ENCODE results near the gene CAMK2B.

Gene CAMK2B

DNA sequence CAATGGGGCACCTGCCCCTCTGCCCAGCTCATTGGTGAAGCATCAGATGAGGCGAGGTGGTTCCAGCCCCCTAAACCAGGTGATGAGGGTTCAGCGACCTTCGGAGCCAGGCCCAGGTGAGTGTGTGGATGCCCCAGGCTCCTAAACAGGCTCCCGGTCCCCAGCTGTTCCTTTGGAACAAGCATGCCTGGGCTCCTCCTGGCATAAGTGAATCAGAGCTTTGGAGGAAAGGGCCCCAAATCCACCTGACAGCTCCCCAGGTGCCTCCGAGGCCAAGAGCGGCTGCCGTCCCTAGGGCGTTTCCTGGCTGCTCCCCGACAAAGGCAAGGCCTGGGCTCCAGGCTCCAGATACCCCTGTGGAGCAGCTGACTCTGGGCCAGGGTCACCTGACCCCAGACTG is 63.4 kb downstream of the CAMK2B start:
- in situ Hi-C loops (cut with MboI; ENCODE audit: low sequenced_read_pairs, unreplicated experiment): no loop called here
- DNase-seq (ENCODE audit: low spot score): no peak
- TF ChIP-seq, protein P1, sequence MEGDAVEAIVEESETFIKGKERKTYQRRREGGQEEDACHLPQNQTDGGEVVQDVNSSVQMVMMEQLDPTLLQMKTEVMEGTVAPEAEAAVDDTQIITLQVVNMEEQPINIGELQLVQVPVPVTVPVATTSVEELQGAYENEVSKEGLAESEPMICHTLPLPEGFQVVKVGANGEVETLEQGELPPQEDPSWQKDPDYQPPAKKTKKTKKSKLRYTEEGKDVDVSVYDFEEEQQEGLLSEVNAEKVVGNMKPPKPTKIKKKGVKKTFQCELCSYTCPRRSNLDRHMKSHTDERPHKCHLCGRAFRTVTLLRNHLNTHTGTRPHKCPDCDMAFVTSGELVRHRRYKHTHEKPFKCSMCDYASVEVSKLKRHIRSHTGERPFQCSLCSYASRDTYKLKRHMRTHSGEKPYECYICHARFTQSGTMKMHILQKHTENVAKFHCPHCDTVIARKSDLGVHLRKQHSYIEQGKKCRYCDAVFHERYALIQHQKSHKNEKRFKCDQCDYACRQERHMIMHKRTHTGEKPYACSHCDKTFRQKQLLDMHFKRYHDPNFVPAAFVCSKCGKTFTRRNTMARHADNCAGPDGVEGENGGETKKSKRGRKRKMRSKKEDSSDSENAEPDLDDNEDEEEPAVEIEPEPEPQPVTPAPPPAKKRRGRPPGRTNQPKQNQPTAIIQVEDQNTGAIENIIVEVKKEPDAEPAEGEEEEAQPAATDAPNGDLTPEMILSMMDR (IDR thresholded peaks at IDR 0.05; ENCODE audit: borderline replicate concordance, control extremely low read depth, extremely low read depth, insufficient read depth, missing control alignments): no peak

DNA sequence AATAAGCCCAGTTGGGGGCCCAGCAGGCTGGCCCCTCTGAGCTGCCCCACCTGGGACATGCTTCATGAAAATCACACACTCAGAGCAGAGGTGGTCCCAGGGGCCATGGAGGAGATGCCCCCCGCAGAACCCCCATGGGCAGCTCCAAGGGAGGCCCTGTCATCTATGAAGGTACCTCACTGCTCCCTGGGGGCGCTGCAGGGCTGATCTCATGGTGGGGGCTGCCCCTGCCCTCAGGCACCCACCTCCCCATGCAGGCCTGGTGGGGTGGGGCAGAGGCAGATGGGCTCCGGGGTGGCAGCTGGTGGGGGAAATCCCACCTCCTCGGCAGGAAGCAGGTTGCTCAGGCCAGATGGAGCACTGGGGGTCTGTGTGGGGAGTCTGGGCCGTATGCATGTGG is 64.2 kb downstream of the CAMK2B start:
- TF ChIP-seq, protein P1 (IDR thresholded peaks at IDR 0.05; ENCODE audit: borderline replicate concordance, control extremely low read depth, extremely low read depth, insufficient read depth, missing control alignments): peak; percentile 34
- in situ Hi-C loops (cut with MboI; ENCODE audit: low sequenced_read_pairs, unreplicated experiment): no loop called here
- DNase-seq (ENCODE audit: low spot score): peak; percentile 66

DNA sequence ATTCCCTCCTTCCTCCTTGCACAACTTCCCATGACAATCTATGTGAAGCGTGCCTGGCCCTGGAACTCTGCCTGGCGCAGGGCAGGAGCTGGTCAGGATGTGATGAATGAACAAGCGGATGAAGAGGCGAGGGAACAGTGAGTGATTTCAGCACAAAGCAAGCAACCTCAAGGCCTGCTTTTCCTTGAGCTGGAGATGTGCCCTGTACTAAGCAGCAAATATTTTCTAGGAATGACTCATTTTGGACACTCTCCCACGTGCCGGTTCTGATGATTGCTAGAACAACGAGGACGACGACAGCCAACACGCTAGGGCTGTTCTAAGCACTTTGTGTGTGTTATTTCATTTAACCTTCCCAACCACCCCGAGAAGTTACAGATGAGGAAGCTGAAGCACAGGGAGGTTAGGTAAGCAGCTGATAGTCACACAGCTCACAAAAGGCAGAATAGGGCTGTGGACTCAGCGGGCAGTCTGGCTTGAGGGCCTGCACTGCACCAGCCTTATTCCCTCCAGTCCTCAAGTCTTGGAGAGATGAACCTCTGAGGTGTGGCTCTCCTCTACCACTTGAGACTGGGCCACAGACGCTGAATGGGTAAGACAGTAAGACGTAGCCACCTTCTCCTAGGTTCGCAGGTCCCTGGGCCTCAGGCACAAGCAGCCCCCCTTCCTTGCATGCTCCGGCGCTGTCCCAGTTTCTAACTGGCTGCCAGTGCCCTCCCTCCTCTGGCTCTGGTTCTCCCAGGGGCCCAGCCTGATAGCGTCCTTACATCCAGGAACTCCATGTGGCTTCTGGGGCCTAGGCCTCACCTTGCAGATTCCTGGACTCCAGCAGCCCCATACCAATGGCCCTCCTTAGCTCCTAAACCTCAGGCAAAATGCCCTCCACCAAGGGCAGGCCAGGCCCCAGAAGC is 65.6 kb downstream of the CAMK2B start:
- in situ Hi-C loops (cut with MboI; ENCODE audit: low sequenced_read_pairs, unreplicated experiment): no loop called here
- DNase-seq (ENCODE audit: low spot score): no peak
- TF ChIP-seq, protein P1 (IDR thresholded peaks at IDR 0.05; ENCODE audit: borderline replicate concordance, control extremely low read depth, extremely low read depth, insufficient read depth, missing control alignments): no peak

DNA sequence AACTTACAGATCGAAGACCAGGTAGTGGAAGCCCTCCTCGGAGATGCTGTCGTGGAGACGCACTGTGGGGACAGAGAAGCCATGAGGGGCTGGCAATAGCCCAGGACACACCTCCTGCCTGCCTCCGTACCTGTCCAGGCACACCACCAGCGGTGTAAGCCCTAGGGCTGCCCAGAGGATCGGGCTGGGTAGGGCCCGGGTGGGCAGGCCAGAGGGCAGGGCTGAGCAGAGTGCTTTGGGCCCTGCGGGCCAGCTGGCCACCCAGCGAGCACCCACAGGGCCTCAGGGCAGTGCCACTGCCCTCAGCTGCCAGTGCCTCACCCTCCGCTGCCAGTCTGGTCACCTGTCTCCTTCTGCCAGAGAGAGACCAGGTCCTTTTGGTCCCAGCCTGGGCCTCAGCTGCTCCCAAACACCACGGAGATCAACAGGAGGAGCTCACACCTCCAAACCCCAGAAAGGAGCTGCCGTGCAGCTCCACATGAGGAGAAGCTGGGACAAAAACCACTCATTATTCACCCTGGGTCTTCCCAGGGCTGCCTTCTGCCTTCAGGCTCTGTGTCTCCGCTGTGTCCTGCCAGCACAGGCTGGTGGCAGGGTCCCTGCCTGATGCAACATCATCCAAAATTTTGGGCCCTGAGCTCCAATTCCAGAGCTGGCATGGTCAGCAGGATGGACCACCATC is 66.4 kb downstream of the CAMK2B start:
- TF ChIP-seq, protein P1 (IDR thresholded peaks at IDR 0.05; ENCODE audit: borderline replicate concordance, control extremely low read depth, extremely low read depth, insufficient read depth, missing control alignments): no peak
- in situ Hi-C loops (cut with MboI; ENCODE audit: low sequenced_read_pairs, unreplicated experiment): no loop called here
- no peak for DNase-seq (ENCODE audit: low spot score)

DNA sequence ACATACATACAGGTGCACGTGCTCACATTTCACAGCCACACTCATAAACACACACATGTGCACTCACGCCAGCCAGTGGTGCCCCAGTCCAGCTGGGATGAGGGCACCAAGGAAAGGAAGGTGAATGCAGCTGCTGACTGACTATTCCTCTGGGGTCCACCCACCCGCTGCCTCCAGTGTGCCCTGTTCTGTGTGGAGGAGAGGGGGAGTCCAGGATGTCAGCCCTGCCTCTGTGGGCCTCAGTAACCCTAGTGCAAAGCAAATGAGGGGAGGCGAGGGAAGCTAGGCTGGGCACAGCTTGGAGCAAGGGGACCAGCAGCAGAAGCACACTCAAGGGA is 67.0 kb downstream of the CAMK2B start:
- TF ChIP-seq, protein P1 (IDR thresholded peaks at IDR 0.05; ENCODE audit: borderline replicate concordance, control extremely low read depth, extremely low read depth, insufficient read depth, missing control alignments): no peak
- no peak for DNase-seq (ENCODE audit: low spot score)
- in situ Hi-C loops (cut with MboI; ENCODE audit: low sequenced_read_pairs, unreplicated experiment): no loop called here

DNA sequence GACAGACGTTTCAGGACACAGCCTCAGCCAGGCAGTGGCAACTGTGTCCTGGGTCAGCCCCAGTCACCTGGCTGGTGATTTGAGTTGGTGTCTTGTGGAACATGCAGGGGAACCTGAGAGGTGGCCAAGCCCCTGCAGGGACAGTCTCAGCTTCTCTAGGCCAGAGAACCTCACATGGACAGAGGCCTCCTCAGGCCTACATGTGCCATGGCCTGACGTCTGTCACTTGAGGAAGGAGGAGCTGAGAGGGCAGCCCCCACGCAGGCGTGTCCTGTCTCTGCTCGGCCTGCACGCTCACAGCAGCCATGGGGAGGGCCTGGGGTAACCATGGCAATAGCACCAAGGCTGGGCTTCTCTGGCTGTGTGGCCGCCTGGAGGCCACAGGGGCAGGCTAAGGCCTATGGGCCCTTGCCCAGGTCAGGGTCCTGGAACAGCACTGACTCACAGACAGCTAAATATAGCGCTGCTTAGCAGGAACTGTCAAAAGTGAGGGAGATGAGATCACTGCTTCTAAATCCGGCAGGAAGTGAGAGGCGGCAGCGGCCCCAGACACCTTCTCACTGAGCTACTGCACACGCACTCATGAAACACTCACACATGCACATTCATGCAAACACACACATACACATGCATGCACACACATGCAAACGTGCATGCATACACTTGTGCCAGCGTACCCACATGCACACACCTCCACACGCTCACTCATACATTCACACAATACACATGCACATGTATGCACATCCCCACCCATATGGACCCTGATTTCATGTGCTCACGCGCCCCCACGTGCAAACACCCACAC is 67.6 kb downstream of the CAMK2B start:
- peak; percentile 92 for DNase-seq (ENCODE audit: low spot score)
- in situ Hi-C loops (cut with MboI; ENCODE audit: low sequenced_read_pairs, unreplicated experiment): no loop called here
- TF ChIP-seq, protein P1 (IDR thresholded peaks at IDR 0.05; ENCODE audit: borderline replicate concordance, control extremely low read depth, extremely low read depth, insufficient read depth, missing control alignments): peak; percentile 16
